Mononuclear cell (primary cell): Measurements from ENCODE around the gene KDM4C. TPM values are rescaled to one million over a fixed set of nuclear protein-coding genes. Genes with fewer than 3 reads are reported as not detected.
"Not testable (repeated sequence)": the region's sequence is repeated elsewhere in the genome, so short reads cannot be mapped to it uniquely, and the experiment has no call there.

Source experiments
- H3K27me3 ChIP-seq: 2 replicates; pipeline ENCODE4 v1.6.0; 2011; ENCODE audit warnings: low read length, control low read depth; ENCODE audit not compliant: insufficient read depth
- H3K4me1 ChIP-seq: 2 replicates; pipeline ENCODE4 v1.5.1; 2011; ENCODE audit warnings: mild to moderate bottlenecking, low read length, control low read depth; ENCODE audit not compliant: insufficient read depth
- H3K4me3 ChIP-seq: 2 replicates; pipeline ENCODE4 v1.5.1; 2011; ENCODE audit warnings: mild to moderate bottlenecking, low read length, moderate library complexity
- H3K9me3 ChIP-seq: 2 replicates; pipeline ENCODE4 v1.5.1; 2011; ENCODE audit warnings: low read depth, mild to moderate bottlenecking, control low read depth, low read length
- total RNA-seq: library from RNA; depleted of rRNA; stranded (reverse); fragments of >200 nt; gene quantifications from one replicate; pipeline ENCODE4 v1.2.3, GENCODE V29; 2012

The KDM4C gene
- 78.6 TPM for total RNA-seq

- Histone ChIP-seq H3K27me3 (no peaks in the 10 kb centered on the region), H3K4me3 (peak within 1 kb of the TSS; percentile 96), H3K9me3 (no peaks in the 10 kb centered on the region), H3K4me1 (peaks cover 22% of the 10 kb centered on the region)
These were observed at the start of gene KDM4C for GRCh38 chr9:6757456-6758247. Gene KDM4C (plus strand): TSS chr9:6757973. CDS start chr9:6792989, 35,016 bp downstream.

GRCh38 chr9:6708732-6709131 is 49.0 kb upstream of the KDM4C start:
- Histone ChIP-seq H3K4me3 (no peak overlapping the region), H3K9me3 (no peaks in the 10 kb centered on the region), H3K27me3 (no peaks in the 10 kb centered on the region), H3K4me1 (peaks cover 7% of the 10 kb centered on the region)

- no peaks in the 10 kb centered on the region for H3K27me3 ChIP-seq
- no peak overlapping the region for H3K4me3 ChIP-seq
- H3K9me3 ChIP-seq, result no peaks in the 10 kb centered on the region
- peaks cover 14% of the 10 kb centered on the region for H3K4me1 ChIP-seq
These were observed 46.4 kb upstream of the KDM4C start for GRCh38 chr9:6711403-6711802.

GRCh38 chr9:6712041-6712440 is 45.7 kb upstream of the KDM4C start:
- Histone ChIP-seq H3K4me1 (peaks cover 16% of the 10 kb centered on the region), H3K9me3 (no peaks in the 10 kb centered on the region), H3K4me3 (no peak overlapping the region), H3K27me3 (no peaks in the 10 kb centered on the region)

GRCh38 chr9:6714176-6714575 is 43.6 kb upstream of the KDM4C start:
- H3K27me3 ChIP-seq, result no peaks in the 10 kb centered on the region
- no peak overlapping the region for H3K4me3 ChIP-seq
- H3K9me3 ChIP-seq, result no peaks in the 10 kb centered on the region
- peaks cover 16% of the 10 kb centered on the region for H3K4me1 ChIP-seq

- Histone ChIP-seq H3K4me1 (peaks cover 16% of the 10 kb centered on the region), H3K4me3 (peak overlapping the region; percentile 49)
- H3K27me3 ChIP-seq, H3K9me3 ChIP-seq: not testable (repeated sequence)
These were observed 42.5 kb upstream of the KDM4C start for GRCh38 chr9:6715153-6715754.

GRCh38 chr9:6715755-6716643 is 41.8 kb upstream of the KDM4C start:
- Histone ChIP-seq H3K9me3 (no peaks in the 10 kb centered on the region), H3K4me3 (peak overlapping the region; percentile 49), H3K27me3 (no peaks in the 10 kb centered on the region), H3K4me1 (peaks cover 16% of the 10 kb centered on the region)

GRCh38 chr9:6716766-6717165 is 41.0 kb upstream of the KDM4C start:
- H3K9me3 ChIP-seq, result no peaks in the 10 kb centered on the region
- peaks cover 16% of the 10 kb centered on the region for H3K4me1 ChIP-seq
- no peaks in the 10 kb centered on the region for H3K27me3 ChIP-seq
- H3K4me3 ChIP-seq, result peak overlapping the region; percentile 49

GRCh38 chr9:6723881-6724420 is 33.8 kb upstream of the KDM4C start:
- Histone ChIP-seq H3K9me3 (no peaks in the 10 kb centered on the region), H3K4me1 (no peaks in the 10 kb centered on the region), H3K27me3 (no peaks in the 10 kb centered on the region), H3K4me3 (no peak overlapping the region)

GRCh38 chr9:6733257-6733656 is 24.5 kb upstream of the KDM4C start:
- H3K4me3 ChIP-seq, result no peak overlapping the region
- H3K27me3 ChIP-seq, result no peaks in the 10 kb centered on the region
- no peaks in the 10 kb centered on the region for H3K9me3 ChIP-seq

GRCh38 chr9:6733831-6734230 is 23.9 kb upstream of the KDM4C start:
- H3K27me3 ChIP-seq, result no peaks in the 10 kb centered on the region
- no peaks in the 10 kb centered on the region for H3K9me3 ChIP-seq
- no peaks in the 10 kb centered on the region for H3K4me1 ChIP-seq
- H3K4me3 ChIP-seq, result no peak overlapping the region

More at GRCh38 chr9:6733257-6733656, 24.5 kb upstream of the KDM4C start:
- H3K4me1 ChIP-seq, result no peaks in the 10 kb centered on the region

- Histone ChIP-seq H3K27me3 (no peaks in the 10 kb centered on the region), H3K9me3 (no peaks in the 10 kb centered on the region), H3K4me1 (no peaks in the 10 kb centered on the region), H3K4me3 (no peak overlapping the region)
These were observed 22.4 kb upstream of the KDM4C start for GRCh38 chr9:6735422-6735821.

GRCh38 chr9:6739218-6739617 is 18.6 kb upstream of the KDM4C start:
- no peaks in the 10 kb centered on the region for H3K9me3 ChIP-seq
- no peaks in the 10 kb centered on the region for H3K4me1 ChIP-seq
- H3K27me3 ChIP-seq, result no peaks in the 10 kb centered on the region
- no peak overlapping the region for H3K4me3 ChIP-seq

GRCh38 chr9:6748861-6749260 is 8.9 kb upstream of the KDM4C start:
- H3K4me1 ChIP-seq, result peaks cover 20% of the 10 kb centered on the region
- H3K9me3 ChIP-seq, H3K27me3 ChIP-seq, H3K4me3 ChIP-seq: not testable (repeated sequence)

GRCh38 chr9:6754861-6755260 is 2.9 kb upstream of the KDM4C start:
- not testable (repeated sequence) for H3K27me3 ChIP-seq, H3K9me3 ChIP-seq, H3K4me3 ChIP-seq
- peaks cover 35% of the 10 kb centered on the region for H3K4me1 ChIP-seq
